Panc1 (cell line): ENCODE measurements around the gene ACOXL.

Experiments used
- POLR2AphosphoS5 ChIP-seq: IDR thresholded peaks from 2 replicates; pipeline ENCODE4 v1.6.1; 2012; ENCODE audit warnings: mild to moderate bottlenecking, low read depth, low read length, moderate library complexity
- SIN3A ChIP-seq: IDR thresholded peaks from 2 replicates; pipeline ENCODE4 v1.6.1; 2012; ENCODE audit warnings: low read depth, mild to moderate bottlenecking, low read length, moderate library complexity, borderline replicate concordance; ENCODE audit not compliant: insufficient read depth
- TCF7L2 ChIP-seq: IDR thresholded peaks from 2 replicates; pipeline ENCODE4 v1.6.1; 2011; ENCODE audit warnings: mild to moderate bottlenecking, low read depth, low read length, inconsistent platforms
- TF ChIP-seq, protein P1 (sequence below): fragments of 450-650 bp; IDR thresholded peaks from 2 replicates; pipeline ENCODE4 v1.5.1; 2017; ENCODE audit warnings: mild to moderate bottlenecking

DNA sequence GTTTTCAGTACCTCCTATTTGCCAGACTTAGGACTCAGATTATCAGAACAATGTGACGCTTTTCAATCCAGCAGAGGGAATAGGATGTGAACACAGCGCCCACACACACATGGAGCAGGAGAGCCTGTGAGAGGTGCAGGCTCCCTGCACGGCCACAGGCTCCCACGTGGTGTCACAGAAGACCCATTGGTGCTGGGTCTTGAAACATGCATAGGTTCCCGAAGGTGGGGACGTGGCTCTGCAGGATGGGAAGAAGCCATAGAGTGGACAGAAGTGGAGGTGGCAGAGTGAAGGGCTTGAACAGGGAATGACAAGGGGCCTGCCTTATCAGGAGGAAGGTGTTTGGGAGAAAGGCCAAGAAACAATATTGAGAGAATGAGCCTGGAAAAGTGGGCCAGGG is 309.9 kb downstream of the ACOXL start:
- TF ChIP-seq SIN3A (no peak), POLR2AphosphoS5 (no peak), TCF7L2 (no peak)
- TF ChIP-seq, protein P1, sequence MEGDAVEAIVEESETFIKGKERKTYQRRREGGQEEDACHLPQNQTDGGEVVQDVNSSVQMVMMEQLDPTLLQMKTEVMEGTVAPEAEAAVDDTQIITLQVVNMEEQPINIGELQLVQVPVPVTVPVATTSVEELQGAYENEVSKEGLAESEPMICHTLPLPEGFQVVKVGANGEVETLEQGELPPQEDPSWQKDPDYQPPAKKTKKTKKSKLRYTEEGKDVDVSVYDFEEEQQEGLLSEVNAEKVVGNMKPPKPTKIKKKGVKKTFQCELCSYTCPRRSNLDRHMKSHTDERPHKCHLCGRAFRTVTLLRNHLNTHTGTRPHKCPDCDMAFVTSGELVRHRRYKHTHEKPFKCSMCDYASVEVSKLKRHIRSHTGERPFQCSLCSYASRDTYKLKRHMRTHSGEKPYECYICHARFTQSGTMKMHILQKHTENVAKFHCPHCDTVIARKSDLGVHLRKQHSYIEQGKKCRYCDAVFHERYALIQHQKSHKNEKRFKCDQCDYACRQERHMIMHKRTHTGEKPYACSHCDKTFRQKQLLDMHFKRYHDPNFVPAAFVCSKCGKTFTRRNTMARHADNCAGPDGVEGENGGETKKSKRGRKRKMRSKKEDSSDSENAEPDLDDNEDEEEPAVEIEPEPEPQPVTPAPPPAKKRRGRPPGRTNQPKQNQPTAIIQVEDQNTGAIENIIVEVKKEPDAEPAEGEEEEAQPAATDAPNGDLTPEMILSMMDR, result no peak
